Germinal center (tissue), 1 donor: ENCODE data around the gene AHSA1.

Source experiments
- DNase-seq: peaks from one replicate; pipeline ENCODE4 v3.0.0; 2012; ENCODE audit warnings: mixed read lengths, low spot score

The AHSA1 gene

GRCh38 chr14:77473921-77474320 is 16.0 kb downstream of the AHSA1 start:
- no peak for DNase-seq

GRCh38 chr14:77474479-77475177 is 16.7 kb downstream of the AHSA1 start:
- DNase-seq = no peak

DNA sequence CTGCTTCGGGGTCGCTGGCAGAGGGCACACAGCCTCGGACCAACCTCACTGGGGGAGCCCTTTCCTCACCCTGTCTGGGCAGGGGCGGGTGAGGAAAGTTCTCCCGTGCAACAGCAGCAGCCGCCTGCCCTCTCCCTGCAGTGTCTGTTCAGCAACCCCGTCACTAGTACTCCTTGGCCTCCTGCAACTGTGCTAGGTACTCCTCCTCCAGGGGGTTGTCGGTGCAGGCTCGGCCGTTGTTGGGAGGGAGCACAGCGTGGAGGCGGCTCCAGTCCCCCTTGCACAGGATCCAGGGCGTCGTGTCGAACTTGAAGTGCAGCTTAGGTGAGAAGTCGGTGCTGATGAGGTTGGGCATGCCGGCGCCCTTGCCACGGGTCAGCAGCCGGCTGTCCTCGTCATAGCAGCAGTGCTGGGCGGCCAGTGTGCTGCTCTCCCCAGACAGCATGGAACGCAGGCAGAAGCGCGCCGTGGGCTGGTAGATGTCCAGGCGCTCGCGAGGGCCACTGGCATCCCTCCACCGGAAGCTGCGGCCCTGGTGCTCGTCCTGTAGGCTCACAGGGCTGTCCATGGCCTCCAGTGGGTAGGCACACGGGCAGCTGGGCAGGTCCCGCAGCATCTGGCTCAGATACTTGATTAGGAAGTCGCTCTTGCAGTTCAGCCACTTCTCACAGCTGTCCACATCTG is 17.7 kb downstream of the AHSA1 start:
- DNase-seq = no peak

DNA sequence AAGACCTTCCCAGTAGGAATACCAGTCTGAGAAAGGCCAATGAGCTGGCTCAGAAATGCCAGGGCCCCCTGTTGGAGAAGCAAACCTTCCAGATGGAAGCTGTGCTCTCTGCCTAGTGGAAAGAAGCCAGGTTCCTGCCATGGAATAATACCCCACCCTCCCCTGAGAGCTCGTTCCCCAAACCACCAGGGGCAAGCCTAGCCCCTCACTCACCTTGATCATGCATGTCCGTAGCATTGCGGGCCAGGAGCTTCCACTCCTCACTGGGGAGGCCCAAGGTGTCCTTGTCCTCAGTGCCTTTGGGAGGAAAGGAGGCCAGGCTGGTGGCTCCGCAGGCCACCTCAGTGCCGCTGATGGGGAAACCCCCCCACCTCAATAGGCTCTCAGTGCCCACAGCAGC is 20.1 kb downstream of the AHSA1 start:
- DNase-seq = no peak

- DNase-seq = no peak
These were observed 20.9 kb downstream of the AHSA1 start for GRCh38 chr14:77478796-77479195.

GRCh38 chr14:77482422-77482821 is 24.5 kb downstream of the AHSA1 start:
- no peak for DNase-seq

GRCh38 chr14:77485256-77485655 is 27.4 kb downstream of the AHSA1 start:
- no peak for DNase-seq

- no peak for DNase-seq
These were observed 28.2 kb downstream of the AHSA1 start for GRCh38 chr14:77485901-77486678.

- no peak for DNase-seq
These were observed 30.7 kb downstream of the AHSA1 start for GRCh38 chr14:77488558-77488957.

DNA sequence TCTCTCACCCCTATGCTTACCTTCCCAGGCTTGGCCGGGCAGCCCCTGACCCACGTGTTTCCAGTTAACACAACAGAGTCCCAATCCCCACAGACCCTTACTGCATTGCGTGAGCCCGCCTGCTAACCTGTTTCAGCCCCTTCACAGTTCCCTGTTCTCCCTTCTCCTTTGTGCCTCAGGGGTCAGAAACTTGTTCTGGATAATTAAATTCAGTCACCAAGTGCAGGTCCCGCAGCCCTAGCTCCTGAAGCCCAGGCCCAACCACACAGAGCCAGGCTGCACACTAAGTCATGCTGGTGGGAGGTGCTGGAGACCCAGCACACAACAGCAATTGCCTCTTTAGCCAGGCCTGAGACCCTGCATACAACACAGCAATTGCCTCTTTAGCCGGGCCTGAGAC is 31.1 kb downstream of the AHSA1 start:
- no peak for DNase-seq

DNA sequence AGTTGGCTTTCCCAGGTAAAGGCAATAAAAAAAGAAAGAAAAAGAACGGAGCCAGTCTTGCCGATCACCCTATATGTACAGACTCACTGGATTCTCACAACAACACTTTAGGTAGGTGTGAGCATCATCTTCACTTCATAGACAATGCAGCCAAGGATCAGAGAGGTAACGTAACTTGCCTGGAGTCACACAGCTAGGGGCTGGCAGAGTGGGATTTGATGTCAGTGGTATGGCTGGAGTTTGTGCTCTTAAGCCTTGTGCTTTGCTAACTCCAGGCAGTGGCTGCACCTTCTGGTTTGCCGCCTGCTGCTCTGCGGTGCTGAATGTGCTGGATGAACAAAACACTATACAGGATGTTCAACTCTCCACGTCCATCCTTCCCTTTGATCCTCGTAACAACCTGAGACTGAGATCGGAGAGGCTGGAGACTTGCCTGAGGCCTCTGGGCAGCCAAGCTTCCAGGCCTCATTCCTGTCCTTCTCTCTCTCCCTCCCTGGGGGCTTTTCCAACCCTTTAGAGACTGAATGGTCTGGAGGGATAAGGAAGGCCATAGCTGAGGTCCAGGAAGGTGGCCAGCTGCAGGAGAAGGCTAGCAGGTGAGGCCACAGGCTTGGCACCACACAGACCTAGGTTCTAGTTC is 32.6 kb downstream of the AHSA1 start:
- DNase-seq = no peak

DNA sequence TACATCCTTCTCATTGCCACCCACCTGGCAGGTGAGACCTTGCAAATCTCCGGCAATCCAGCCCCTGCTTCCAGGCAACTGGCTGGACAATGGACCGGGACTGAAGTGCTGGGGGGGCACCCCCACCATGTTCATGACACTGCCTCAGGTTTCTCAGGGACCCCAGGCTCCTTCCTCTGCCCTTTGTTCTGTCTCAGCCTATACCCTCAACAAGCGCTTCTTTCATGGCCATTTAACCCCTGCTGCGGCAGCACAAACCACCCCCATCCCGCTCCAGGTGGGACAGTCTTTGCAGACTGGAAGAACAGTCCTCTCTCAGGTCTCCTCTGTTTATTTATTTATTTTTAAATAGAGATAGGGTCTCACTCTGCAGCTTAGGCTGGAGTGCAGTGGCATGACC is 33.2 kb downstream of the AHSA1 start:
- DNase-seq = no peak

DNA sequence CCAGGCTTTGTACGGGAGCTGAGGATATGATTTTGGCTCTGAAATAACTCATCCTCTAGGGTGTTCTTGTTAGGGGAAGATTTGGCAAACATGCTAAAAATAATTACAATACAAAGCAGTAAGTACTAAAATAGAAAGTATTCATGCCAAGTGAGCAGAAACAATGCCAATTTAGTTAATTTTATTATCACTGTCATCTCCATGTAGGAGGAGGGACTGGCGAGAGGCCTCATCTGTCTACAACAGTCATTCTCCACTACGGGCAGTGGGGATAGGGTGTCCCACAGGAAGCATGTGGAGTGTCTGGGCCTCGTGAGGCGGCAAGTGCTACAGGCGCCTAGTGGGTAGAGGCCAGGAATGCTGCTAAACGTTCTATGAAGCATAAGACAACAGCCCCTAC is 37.4 kb downstream of the AHSA1 start:
- DNase-seq = no peak

- DNase-seq = peak; percentile 75
These were observed 40.5 kb downstream of the AHSA1 start, which contains the start of gene ISM2 for GRCh38 chr14:77498120-77498979. TSS of gene ISM2 (minus strand) at chr14:77498816. CDS start at chr14:77498793, 23 bp downstream.

DNA sequence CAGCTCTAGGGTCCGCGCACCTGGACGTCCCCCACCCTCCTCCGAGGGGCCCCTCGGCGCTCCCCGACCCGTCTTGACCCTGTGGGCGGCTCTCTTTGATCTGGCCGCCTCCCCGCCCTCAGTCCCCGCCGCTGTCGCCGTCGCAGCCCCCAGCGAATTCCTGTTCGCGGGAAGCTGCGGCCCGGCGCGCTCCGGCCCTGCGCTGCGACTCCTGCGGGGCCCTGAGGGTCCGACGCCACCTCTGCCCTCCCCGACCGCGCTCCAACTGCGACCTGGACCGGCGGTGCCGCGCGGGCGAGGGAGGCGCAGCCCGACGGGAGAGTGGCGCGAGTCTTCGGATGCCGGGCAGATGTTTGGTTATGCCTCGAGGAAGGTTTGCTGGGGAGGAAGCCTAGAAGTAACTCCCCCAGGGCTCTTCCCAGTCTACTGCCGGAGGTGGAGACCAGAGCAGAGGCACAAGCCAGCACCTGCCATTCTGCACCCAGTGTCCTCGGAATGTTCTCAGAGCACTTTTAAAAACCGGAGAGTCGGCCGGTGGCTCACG is 41.2 kb downstream of the AHSA1 start:
- peak; percentile 39 for DNase-seq

GRCh38 chr14:77502109-77502782 is 44.4 kb downstream of the AHSA1 start:
- no peak for DNase-seq

DNA sequence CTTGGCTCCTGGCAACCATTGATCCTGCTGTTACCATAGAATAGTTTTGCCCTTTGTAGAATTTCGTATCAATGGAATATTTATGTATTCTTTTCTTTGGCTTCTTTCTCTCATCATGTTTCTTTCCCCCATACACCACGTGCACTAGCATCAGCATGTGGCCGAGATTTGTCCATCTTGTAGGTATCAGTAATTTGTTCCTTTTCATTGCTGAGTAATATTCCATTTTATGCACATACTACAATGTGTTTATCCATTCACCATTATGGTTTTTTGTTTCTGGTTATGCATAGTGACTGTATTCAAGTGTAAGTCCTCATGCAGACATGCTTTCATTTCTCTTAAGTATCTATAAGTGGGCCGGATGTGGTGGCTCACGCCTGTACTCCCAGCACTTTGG is 45.2 kb downstream of the AHSA1 start:
- DNase-seq = no peak

DNA sequence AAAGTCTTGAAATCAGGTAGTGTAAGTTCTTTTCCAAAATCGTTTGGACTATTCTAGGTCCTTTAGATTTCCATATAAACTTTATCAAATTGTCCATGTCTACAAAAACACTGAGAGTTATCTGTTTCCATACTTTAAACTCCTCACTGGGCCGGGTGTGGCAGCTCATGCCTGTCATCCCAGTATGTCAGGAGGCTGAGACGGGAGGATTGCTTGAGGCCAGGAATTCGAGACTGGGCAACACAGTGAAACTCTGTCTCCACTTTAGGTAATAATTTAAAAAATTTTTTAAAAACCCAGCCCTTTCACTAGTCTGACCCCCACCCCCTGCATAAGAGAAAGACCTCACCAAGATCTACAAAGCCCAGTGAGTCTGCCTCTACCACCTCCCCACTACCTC is 47.1 kb downstream of the AHSA1 start:
- DNase-seq = no peak

- no peak for DNase-seq
These were observed 49.9 kb downstream of the AHSA1 start for GRCh38 chr14:77507762-77508161.

DNA sequence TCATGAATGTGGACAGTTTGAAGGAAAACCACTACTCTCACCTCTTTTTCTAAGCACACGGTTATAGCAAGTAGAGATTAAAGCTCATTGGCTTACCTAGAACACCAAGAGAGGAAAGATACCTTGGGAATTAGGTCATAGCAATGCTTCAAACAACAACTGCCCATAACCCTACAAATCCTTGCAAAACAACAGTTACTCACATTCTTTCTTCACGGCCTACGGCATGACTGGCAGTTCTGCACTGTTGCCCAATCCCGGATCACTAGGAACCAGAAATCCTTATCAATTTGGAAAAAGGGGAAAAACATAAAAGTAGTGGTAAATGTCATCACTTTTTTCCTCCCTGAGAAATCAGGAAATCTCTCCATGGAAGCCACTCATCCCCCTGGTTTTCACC is 50.4 kb downstream of the AHSA1 start:
- no peak for DNase-seq

DNA sequence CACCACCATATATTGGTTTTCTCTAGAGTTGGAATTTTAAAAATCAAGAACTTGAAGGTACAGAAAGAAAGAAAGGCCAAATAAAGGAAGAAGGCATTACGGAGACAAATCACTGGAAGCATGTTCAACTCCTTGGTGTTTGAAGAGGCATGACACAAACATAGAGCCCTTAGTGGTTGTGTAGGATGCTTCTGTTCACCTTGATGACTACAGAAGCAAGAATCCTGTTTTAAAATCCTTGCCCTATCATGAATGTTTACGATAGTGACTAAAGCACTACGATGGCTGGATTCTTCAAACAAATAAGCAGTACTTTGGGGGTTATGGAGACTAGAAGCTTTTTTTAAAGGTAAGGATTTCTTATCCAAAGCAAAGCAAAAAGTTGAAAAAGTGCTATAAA is 51.0 kb downstream of the AHSA1 start:
- no peak for DNase-seq
